GM21723 (cell line): ENCODE data around the gene IFNGR2.

Experiments
- ATAC-seq: cut with Tn5 transposase; IDR thresholded peaks from one replicate; pipeline ENCODE4 v1.9.1; 2021; ENCODE audit warnings: mild to moderate bottlenecking, moderate library complexity; ENCODE audit not compliant: unreplicated experiment

IFNGR2 gene

GRCh38 chr21:33480481-33481103 is 77.4 kb downstream of the IFNGR2 start:
- ATAC-seq: no peak

GRCh38 chr21:33481314-33481943 is 78.2 kb downstream of the IFNGR2 start:
- no peak for ATAC-seq
